HG03103 (cell line): ENCODE measurements around the gene ARHGEF28.

ENCODE experiments used
- ATAC-seq: cut with Tn5 transposase; IDR thresholded peaks from one replicate; pipeline ENCODE4 v1.9.1; 2021; ENCODE audit warnings: low read depth; ENCODE audit not compliant: unreplicated experiment

The ARHGEF28 gene

GRCh38 chr5:73727470-73727869 is 101.5 kb downstream of the ARHGEF28 start:
- no peak for ATAC-seq

- ATAC-seq, result no peak
Observed at GRCh38 chr5:73728493-73729273, 102.7 kb downstream of the ARHGEF28 start.

GRCh38 chr5:73729329-73729728 is 103.3 kb downstream of the ARHGEF28 start:
- no peak for ATAC-seq

- ATAC-seq, result no peak
Observed at GRCh38 chr5:73732045-73732444, 106.0 kb downstream of the ARHGEF28 start.

GRCh38 chr5:73733219-73733618 is 107.2 kb downstream of the ARHGEF28 start:
- ATAC-seq, result no peak

GRCh38 chr5:73735032-73735734 is 109.2 kb downstream of the ARHGEF28 start:
- no peak for ATAC-seq

GRCh38 chr5:73739650-73740049 is 113.7 kb downstream of the ARHGEF28 start:
- no peak for ATAC-seq

- no peak for ATAC-seq
Observed at GRCh38 chr5:73740274-73740790, 114.3 kb downstream of the ARHGEF28 start.

- no peak for ATAC-seq
Observed at GRCh38 chr5:73743161-73743560, 117.2 kb downstream of the ARHGEF28 start.

- no peak for ATAC-seq
Observed at GRCh38 chr5:73745836-73746235, 119.8 kb downstream of the ARHGEF28 start.

- ATAC-seq, result no peak
Observed at GRCh38 chr5:73746608-73747007, 120.6 kb downstream of the ARHGEF28 start.

- ATAC-seq, result no peak
Observed at GRCh38 chr5:73747696-73748380, 121.8 kb downstream of the ARHGEF28 start.

GRCh38 chr5:73748510-73749400 is 122.8 kb downstream of the ARHGEF28 start:
- no peak for ATAC-seq

GRCh38 chr5:73749485-73750270 is 123.7 kb downstream of the ARHGEF28 start:
- no peak for ATAC-seq

GRCh38 chr5:73751254-73751914 is 125.4 kb downstream of the ARHGEF28 start:
- ATAC-seq, result no peak

GRCh38 chr5:73754254-73754653 is 128.3 kb downstream of the ARHGEF28 start:
- ATAC-seq, result no peak

- no peak for ATAC-seq
Observed at GRCh38 chr5:73757416-73757815, 131.4 kb downstream of the ARHGEF28 start.

GRCh38 chr5:73759771-73760170 is 133.8 kb downstream of the ARHGEF28 start:
- no peak for ATAC-seq
